ES-I3 (cell line): ENCODE results near the gene ATP2B3.

ENCODE experiments used
- H3K36me3 ChIP-seq: 2 replicates; pipeline ENCODE4 v1.6.1; 2013; ENCODE audit warnings: mild to moderate bottlenecking, low read length, control low read depth, moderate library complexity; ENCODE audit not compliant: insufficient read depth
- H3K4me1 ChIP-seq: 2 replicates; pipeline ENCODE4 v1.6.1; 2013; ENCODE audit warnings: mild to moderate bottlenecking, control low read depth, low read length; ENCODE audit not compliant: insufficient read depth
- H3K9ac ChIP-seq: 2 replicates; pipeline ENCODE4 v1.6.1; 2013; ENCODE audit warnings: low read depth, mild to moderate bottlenecking, low read length, moderate library complexity
- H3K9me3 ChIP-seq: 2 replicates; pipeline ENCODE4 v1.6.1; 2013; ENCODE audit warnings: mild to moderate bottlenecking, low read length, moderate library complexity; ENCODE audit not compliant: control insufficient read depth, insufficient read depth

The ATP2B3 gene

GRCh38 chrX:153544727-153545126 is 27.3 kb downstream of the ATP2B3 start:
- Histone ChIP-seq H3K9ac (no peak overlapping the region), H3K9me3 (no peaks in the 10 kb centered on the region), H3K36me3 (no peaks in the 10 kb centered on the region), H3K4me1 (no peaks in the 10 kb centered on the region)

- Histone ChIP-seq H3K36me3 (no peaks in the 10 kb centered on the region), H3K4me1 (no peaks in the 10 kb centered on the region), H3K9me3 (no peaks in the 10 kb centered on the region), H3K9ac (no peak overlapping the region)
These were observed 28.9 kb downstream of the ATP2B3 start for GRCh38 chrX:153546386-153546785.

- no peaks in the 10 kb centered on the region for H3K4me1 ChIP-seq
- H3K9ac ChIP-seq: no peak overlapping the region
- H3K9me3 ChIP-seq: no peaks in the 10 kb centered on the region
- H3K36me3 ChIP-seq: no peaks in the 10 kb centered on the region
These were observed 29.8 kb downstream of the ATP2B3 start for GRCh38 chrX:153547195-153547594.

- Histone ChIP-seq H3K9me3 (no peaks in the 10 kb centered on the region), H3K9ac (no peak overlapping the region), H3K4me1 (no peaks in the 10 kb centered on the region), H3K36me3 (no peaks in the 10 kb centered on the region)
These were observed 31.8 kb downstream of the ATP2B3 start for GRCh38 chrX:153549231-153549630.

- no peaks in the 10 kb centered on the region for H3K9me3 ChIP-seq
- no peaks in the 10 kb centered on the region for H3K36me3 ChIP-seq
- no peak overlapping the region for H3K9ac ChIP-seq
- no peaks in the 10 kb centered on the region for H3K4me1 ChIP-seq
These were observed 32.4 kb downstream of the ATP2B3 start for GRCh38 chrX:153549807-153550206.

- Histone ChIP-seq H3K9me3 (no peaks in the 10 kb centered on the region), H3K4me1 (no peaks in the 10 kb centered on the region), H3K36me3 (no peaks in the 10 kb centered on the region), H3K9ac (no peak overlapping the region)
These were observed 33.7 kb downstream of the ATP2B3 start for GRCh38 chrX:153551135-153551534.

GRCh38 chrX:153554519-153555167 is 37.2 kb downstream of the ATP2B3 start:
- Histone ChIP-seq H3K4me1 (no peaks in the 10 kb centered on the region), H3K9me3 (no peaks in the 10 kb centered on the region), H3K36me3 (no peaks in the 10 kb centered on the region), H3K9ac (no peak overlapping the region)

- Histone ChIP-seq H3K4me1 (no peaks in the 10 kb centered on the region), H3K9ac (no peak overlapping the region), H3K9me3 (no peaks in the 10 kb centered on the region)
These were observed 39.3 kb downstream of the ATP2B3 start for GRCh38 chrX:153556767-153557166.

GRCh38 chrX:153557618-153558355 is 40.3 kb downstream of the ATP2B3 start:
- no peaks in the 10 kb centered on the region for H3K4me1 ChIP-seq
- no peak overlapping the region for H3K9ac ChIP-seq
- H3K36me3 ChIP-seq: no peaks in the 10 kb centered on the region
- no peaks in the 10 kb centered on the region for H3K9me3 ChIP-seq

More at GRCh38 chrX:153556767-153557166, 39.3 kb downstream of the ATP2B3 start:
- H3K36me3 ChIP-seq: no peaks in the 10 kb centered on the region

GRCh38 chrX:153560000-153560399 is 42.6 kb downstream of the ATP2B3 start:
- Histone ChIP-seq H3K36me3 (no peaks in the 10 kb centered on the region), H3K4me1 (no peaks in the 10 kb centered on the region), H3K9ac (no peak overlapping the region)

GRCh38 chrX:153560466-153560865 is 43.0 kb downstream of the ATP2B3 start:
- Histone ChIP-seq H3K9ac (no peak overlapping the region), H3K9me3 (no peaks in the 10 kb centered on the region), H3K36me3 (no peaks in the 10 kb centered on the region), H3K4me1 (no peaks in the 10 kb centered on the region)

More at GRCh38 chrX:153560000-153560399, 42.6 kb downstream of the ATP2B3 start:
- H3K9me3 ChIP-seq: no peaks in the 10 kb centered on the region

- H3K36me3 ChIP-seq: no peaks in the 10 kb centered on the region
- no peak overlapping the region for H3K9ac ChIP-seq
- no peaks in the 10 kb centered on the region for H3K9me3 ChIP-seq
- H3K4me1 ChIP-seq: no peaks in the 10 kb centered on the region
These were observed 43.9 kb downstream of the ATP2B3 start for GRCh38 chrX:153561337-153561736.

- H3K9ac ChIP-seq: no peak overlapping the region
- no peaks in the 10 kb centered on the region for H3K4me1 ChIP-seq
- H3K36me3 ChIP-seq: no peaks in the 10 kb centered on the region
- H3K9me3 ChIP-seq: no peaks in the 10 kb centered on the region
These were observed 45.1 kb downstream of the ATP2B3 start for GRCh38 chrX:153562546-153562945.

- Histone ChIP-seq H3K9ac (no peak overlapping the region), H3K36me3 (no peaks in the 10 kb centered on the region), H3K4me1 (peaks cover 2% of the 10 kb centered on the region; the same call in 1 of the 2 replicates), H3K9me3 (no peaks in the 10 kb centered on the region)
These were observed 46.7 kb downstream of the ATP2B3 start for GRCh38 chrX:153564047-153564606.
